Fibroblast of villous mesenchyme (primary cell): ENCODE results near the gene ZEB1. TPM values are rescaled to one million over a fixed set of nuclear protein-coding genes. Genes with fewer than 3 reads are reported as not detected.
"Not testable (repeated sequence)": the region's sequence is repeated elsewhere in the genome, so short reads cannot be mapped to it uniquely, and the experiment has no call there.

ENCODE experiments used
- DNase-seq: peaks from one replicate; pipeline ENCODE4 v3.0.0-alpha.2; 2010; ENCODE audit warnings: low read depth
- H3K4me3 ChIP-seq: 2 replicates; pipeline ENCODE4 v1.5.1; 2011; ENCODE audit warnings: low read depth, mild to moderate bottlenecking, low read length
- small RNA-seq: library from RNA; depleted of rRNA; stranded (forward); fragments of <200 nt; gene quantifications from one replicate; pipeline ENCODE3, GENCODE V24; 2012
- total RNA-seq: library from RNA; depleted of rRNA; stranded (reverse); fragments of >200 nt; gene quantifications from 2 replicates; pipeline ENCODE4 v1.2.3, GENCODE V29; 2012
- TF ChIP-seq, protein P1 (sequence below): IDR thresholded peaks from 2 replicates; pipeline ENCODE4 v1.5.1; 2012; ENCODE audit warnings: low read depth, mild to moderate bottlenecking, low read length; ENCODE audit not compliant: insufficient read depth

Gene ZEB1
- total RNA-seq, 1 donor: 89.8 TPM

- DNase-seq: no peak
- TF ChIP-seq, protein P1, sequence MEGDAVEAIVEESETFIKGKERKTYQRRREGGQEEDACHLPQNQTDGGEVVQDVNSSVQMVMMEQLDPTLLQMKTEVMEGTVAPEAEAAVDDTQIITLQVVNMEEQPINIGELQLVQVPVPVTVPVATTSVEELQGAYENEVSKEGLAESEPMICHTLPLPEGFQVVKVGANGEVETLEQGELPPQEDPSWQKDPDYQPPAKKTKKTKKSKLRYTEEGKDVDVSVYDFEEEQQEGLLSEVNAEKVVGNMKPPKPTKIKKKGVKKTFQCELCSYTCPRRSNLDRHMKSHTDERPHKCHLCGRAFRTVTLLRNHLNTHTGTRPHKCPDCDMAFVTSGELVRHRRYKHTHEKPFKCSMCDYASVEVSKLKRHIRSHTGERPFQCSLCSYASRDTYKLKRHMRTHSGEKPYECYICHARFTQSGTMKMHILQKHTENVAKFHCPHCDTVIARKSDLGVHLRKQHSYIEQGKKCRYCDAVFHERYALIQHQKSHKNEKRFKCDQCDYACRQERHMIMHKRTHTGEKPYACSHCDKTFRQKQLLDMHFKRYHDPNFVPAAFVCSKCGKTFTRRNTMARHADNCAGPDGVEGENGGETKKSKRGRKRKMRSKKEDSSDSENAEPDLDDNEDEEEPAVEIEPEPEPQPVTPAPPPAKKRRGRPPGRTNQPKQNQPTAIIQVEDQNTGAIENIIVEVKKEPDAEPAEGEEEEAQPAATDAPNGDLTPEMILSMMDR: no peak
- H3K4me3 ChIP-seq: no peak overlapping the region
Observed at GRCh38 chr10:31557854-31558253, 238.8 kb downstream of the ZEB1 start.

DNA sequence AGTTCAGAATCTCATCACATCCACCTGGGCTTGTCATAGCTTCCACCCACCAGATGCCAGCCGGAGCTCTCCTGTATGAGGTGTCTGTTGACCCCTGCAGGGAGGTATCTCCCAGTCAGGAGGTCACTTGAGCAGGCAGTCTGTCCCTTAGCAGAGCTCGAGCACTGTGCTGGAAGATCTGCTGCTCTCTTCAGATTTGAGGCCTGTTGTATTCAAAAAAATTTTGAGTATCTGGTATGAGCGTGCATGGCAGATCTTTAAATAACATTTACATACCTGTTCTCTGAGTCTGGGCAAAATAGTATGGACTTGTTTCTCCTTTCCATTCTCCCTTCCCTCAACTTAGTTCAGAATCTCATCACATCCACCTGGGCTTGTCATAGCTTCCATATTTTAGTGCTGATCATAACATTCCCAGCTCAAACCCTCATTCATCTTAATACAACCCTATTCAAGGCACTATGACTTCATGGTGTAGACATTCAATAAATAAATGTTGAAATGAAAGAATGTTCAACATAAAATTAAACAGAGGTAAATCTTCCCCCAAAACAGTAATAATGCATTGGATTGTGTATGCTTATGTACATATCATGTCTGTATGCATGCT, 249.3 kb downstream of the ZEB1 start:
- not testable (repeated sequence) for DNase-seq, H3K4me3 ChIP-seq

- DNase-seq: no peak
- TF ChIP-seq, protein P1: no peak
- H3K4me3 ChIP-seq: no peak overlapping the region
Observed at GRCh38 chr10:31574577-31574976, 255.6 kb downstream of the ZEB1 start.

DNA sequence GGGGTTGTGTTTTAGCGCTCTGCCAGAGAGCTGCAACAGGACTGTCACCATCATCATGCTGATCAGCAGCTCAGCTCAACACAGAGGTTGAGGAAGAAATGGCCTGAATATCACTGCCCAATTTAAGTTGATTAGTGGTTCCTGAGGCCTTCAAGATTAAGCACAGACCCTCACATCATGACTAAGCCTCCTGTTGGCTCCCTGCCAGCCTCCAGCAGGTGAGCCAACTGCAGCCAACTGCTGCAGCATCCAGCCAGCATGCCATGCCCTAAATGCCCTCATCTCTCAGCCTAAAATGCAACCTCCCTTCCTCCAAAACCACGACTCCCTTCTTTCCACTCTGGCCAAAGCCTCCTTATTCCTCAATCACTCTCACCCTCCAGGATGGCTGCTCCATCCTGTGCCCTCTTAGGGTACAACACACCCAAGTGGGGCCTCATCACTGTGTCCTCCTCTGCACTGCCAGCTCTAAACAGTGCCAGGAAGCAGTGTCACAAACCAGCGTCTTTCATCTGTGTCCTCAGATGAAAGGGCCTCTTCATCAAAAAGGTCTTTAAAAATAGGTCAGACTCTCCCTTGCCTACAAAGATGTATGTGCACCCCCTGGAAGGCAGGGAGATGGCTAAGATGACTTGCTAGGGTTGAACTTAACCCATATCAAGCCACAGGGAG, 259.3 kb downstream of the ZEB1 start:
- no peak overlapping the region for H3K4me3 ChIP-seq
- TF ChIP-seq, protein P1: no peak
- DNase-seq: no peak

GRCh38 chr10:31578951-31579350, 259.9 kb downstream of the ZEB1 start:
- H3K4me3 ChIP-seq: no peak overlapping the region
- no peak for DNase-seq
- TF ChIP-seq, protein P1: no peak

Small RNAs within 50 kb of the gene (small RNA-seq; reads per million reads assigned to genes)
- gene SPTLC1P1: not detected
